GM06990 (cell line): ENCODE results near the gene AGPS.
"Not testable (repeated sequence)": the region's sequence is repeated elsewhere in the genome, so short reads cannot be mapped to it uniquely, and the experiment has no call there.

Experiments
- DNase-seq: peaks from one replicate; pipeline ENCODE4 v3.0.0-alpha.2; 2011; ENCODE audit not compliant: insufficient read length; ENCODE audit errors: extremely low read depth
- H3K27me3 ChIP-seq: replicated peaks from 2 replicates; pipeline ENCODE4 v1.6.0; 2011; ENCODE audit warnings: low read length; ENCODE audit not compliant: control insufficient read depth, insufficient read depth
- H3K36me3 ChIP-seq: 2 replicates; pipeline ENCODE4 v1.5.1; 2011; ENCODE audit warnings: low read length; ENCODE audit not compliant: control insufficient read depth, insufficient read depth
- H3K4me3 ChIP-seq: replicated peaks from 2 replicates; pipeline ENCODE4 v1.5.1; 2011; ENCODE audit warnings: low read depth, mild to moderate bottlenecking, control low read depth, low read length
- CTCF ChIP-seq: IDR thresholded peaks from 2 replicates; pipeline ENCODE4 v1.5.1; 2011; ENCODE audit warnings: low read length, control low read depth, mild to moderate bottlenecking, inconsistent platforms; ENCODE audit not compliant: insufficient read depth, poor library complexity, severe bottlenecking

Gene AGPS

GRCh38 chr2:177549171-177549570 is 156.6 kb downstream of the AGPS start:
- no peak for TF ChIP-seq CTCF
- no peaks in the 10 kb centered on the region for H3K27me3 ChIP-seq
- DNase-seq = no peak
- H3K36me3 ChIP-seq = no peaks in the 10 kb centered on the region
- H3K4me3 ChIP-seq = no peak overlapping the region

GRCh38 chr2:177550264-177551200 is 158.0 kb downstream of the AGPS start:
- Histone ChIP-seq H3K4me3 (no peak overlapping the region), H3K36me3 (no peaks in the 10 kb centered on the region), H3K27me3 (no peaks in the 10 kb centered on the region)
- no peak for DNase-seq
- no peak for TF ChIP-seq CTCF

DNA sequence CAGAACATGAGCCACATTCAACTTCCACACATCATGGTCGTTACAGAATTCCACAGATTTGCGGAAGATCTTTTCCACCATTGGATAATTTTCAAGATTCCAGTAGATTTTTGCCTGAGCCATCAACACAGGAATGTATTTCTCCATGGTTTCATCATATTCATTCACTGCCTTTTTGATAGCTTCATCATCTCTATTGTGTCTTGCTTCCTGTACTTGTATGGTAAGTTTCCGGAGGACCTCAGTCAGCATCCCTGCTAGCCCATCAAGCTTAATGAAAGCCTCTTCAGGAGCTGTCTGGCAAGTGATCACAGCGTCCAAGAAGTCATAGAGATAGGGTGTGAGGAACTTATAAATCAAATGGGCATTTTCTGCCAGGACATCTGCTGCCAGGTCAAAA is 158.8 kb downstream of the AGPS start:
- not testable (repeated sequence) for H3K27me3 ChIP-seq, H3K4me3 ChIP-seq, DNase-seq, H3K36me3 ChIP-seq

- peak overlapping the region; percentile 62 for H3K4me3 ChIP-seq
- TF ChIP-seq CTCF = no peak
- H3K36me3 ChIP-seq = no peaks in the 10 kb centered on the region
- H3K27me3 ChIP-seq = no peaks in the 10 kb centered on the region
- DNase-seq = peak; percentile 38
Observed at GRCh38 chr2:177551989-177552421, 159.4 kb downstream of the AGPS start.

DNA sequence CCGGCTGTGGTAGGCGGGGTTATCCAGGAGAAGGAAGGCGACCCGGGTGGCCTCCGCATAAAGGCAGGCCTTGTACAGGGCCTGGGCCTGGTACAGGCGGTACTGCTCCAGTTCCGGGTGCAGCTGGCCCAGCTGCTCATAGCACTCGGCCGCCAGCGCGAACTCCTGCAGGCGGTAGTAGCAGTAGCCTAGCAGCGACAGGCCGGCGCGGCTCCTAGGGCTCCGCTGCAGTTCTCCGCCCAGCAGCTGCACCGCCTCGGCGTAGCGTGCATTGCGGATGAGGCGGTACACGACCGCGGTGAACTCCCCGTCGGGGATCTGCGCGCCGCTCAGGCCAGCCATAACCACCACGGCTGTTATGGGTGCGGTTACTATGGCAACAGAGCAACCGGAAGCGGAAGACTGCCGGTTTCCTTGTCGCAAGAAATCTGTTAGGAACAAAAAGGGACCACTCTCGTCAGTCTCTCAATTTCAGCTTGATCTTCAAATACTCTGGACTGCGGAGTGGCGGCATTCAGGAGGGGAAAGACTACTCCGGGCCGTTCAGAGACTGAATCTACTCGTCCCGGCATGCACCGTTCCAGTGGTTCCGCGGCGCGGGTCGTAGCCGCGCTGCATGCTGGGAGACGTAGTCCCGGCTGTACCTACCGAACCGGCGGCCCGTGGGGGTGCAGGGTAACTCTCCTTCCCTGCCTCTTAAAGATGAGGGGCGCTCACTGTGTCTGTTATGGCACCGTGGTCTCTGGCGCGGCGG is 160.0 kb downstream of the AGPS start:
- peak; percentile 93 for DNase-seq
- Histone ChIP-seq H3K36me3 (no peaks in the 10 kb centered on the region), H3K27me3 (no peaks in the 10 kb centered on the region), H3K4me3 (peak overlapping the region; percentile 62)
- TF ChIP-seq CTCF = no peak

- H3K4me3 ChIP-seq = peak overlapping the region; percentile 62
- H3K36me3 ChIP-seq = no peaks in the 10 kb centered on the region
- no peaks in the 10 kb centered on the region for H3K27me3 ChIP-seq
- no peak for TF ChIP-seq CTCF
- no peak for DNase-seq
Observed at GRCh38 chr2:177553176-177553884, 160.8 kb downstream of the AGPS start.
